SHP77 (cell line): Measurements from ENCODE around the gene XAGE2.
A peak's percentile ranks its signal among the peaks of the same experiment; 100 is the strongest.
"Not testable (repeated sequence)": the region's sequence is repeated elsewhere in the genome, so short reads cannot be mapped to it uniquely, and the experiment has no call there.

Source experiments
- DNase-seq, 2 experiments: peaks; one replicate each; lab custom pipeline; 2025; lab: John Stamatoyannopoulos, UW

Gene XAGE2

GRCh38 chrX:52368368-52369055, at the start of gene XAGE2:
TSS of gene XAGE2 (plus strand) at chrX:52369021. CDS start at chrX:52370015, 994 bp downstream.
- no peak for DNase-seq

- no peak for DNase-seq
These were observed 31.4 kb upstream of the XAGE2 start for GRCh38 chrX:52337410-52337809.

DNA sequence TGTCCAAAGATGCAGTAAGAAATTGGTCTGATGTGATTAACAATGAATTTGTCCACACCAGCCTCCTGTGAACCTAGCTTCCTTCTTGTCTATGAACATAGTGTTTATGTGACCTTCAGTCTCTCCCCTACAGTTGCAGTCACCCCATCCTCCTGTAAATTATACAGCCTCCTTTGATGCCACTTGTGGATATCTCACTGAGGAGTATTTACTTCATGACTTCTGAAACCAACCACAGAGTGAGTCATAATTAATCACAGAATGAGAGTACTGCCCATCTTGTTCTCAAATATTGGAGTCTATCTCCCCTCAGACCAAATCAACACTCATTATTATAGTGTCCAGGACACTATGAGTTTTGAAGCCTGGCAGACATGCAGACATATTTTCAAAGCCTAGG, 27.3 kb upstream of the XAGE2 start:
- no peak for DNase-seq

DNA sequence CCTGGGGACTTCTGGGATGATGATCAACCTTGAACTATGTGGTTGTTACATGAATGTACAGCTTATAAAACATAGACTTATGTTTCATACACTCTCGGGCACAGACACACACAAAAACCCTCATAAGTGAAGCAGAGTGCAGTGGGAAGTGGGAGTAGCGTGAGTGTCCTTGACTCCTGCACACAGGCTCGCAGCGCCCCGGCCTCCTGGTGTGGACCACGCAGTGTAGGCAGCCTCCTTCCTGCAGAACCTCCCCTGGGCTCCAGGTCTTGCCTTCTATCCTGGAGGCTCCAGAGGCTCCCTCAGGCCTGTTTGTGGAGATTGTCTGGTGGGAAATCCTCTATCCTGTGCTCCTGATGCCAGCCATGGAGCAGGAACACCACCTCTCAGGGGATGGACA, 25.7 kb upstream of the XAGE2 start:
- DNase-seq, result not testable (repeated sequence)

DNA sequence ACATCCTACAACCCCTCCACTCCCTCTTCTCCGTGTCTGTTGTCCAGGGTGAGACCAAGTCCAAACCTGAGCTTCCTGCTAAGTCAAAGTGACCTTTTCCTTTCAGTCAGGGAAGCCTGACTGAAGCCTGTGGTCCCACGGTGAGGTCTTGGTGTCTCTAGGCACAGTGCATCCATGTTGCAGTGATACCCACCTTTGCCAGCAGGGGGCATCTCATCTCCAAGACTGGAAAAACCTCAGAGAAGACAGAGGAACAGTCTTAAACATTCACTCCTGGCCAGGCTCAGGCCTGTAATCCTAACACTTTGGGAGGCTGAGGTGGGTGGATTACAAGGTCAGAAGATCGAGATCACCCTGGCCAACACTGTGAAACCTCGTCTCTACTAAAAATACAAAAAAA, 23.4 kb upstream of the XAGE2 start:
- peak; percentile 44 to 68 for DNase-seq

DNA sequence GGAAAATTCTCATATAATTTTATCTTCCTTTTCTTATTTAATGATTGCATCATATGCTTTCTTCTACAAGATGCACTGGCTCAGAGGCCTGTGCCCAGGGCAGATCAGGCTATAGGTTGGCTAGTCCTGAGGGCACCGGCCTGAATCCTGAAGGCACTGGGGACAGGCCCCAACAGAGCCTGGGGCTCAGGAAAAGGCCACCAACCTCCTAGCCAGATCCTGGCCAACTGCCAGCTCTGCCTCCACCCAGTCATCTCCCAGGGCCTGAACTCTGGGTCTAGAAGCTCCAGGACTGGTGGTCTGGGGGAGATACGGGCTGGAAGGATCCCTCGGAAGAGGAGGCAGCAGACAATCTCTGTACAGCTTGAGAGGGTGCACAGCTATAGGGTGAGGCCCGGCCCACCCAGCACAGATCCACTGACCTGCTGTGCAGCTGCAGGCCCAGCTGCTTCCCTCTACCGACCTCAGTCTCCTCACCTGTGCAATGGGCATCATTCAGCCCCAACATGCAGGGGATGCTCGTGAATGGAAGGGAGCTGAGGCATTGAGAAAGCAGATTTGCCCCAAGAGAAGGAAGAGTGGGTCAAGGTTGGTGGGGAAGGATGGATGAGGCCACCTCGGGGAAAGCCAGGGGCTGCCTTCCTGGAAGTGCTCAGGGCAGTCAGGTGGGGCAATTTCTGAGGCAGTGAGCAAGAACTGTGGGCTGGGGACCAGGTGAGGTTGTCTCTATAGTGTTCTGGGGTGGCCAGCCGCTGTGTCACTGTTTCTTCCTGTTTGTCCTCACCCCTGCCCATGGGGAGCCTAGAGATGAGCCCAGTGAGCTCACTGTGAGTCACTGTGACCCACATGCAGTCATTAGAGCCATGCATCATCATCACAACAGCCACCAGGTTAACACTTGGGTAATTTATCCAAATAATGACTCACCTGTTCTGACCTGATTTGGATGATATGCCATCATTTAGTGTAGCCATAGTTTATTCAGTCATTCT, 22.4 kb upstream of the XAGE2 start:
- DNase-seq, result no peak

GRCh38 chrX:52349681-52350080, 19.1 kb upstream of the XAGE2 start:
- DNase-seq, result no peak

GRCh38 chrX:52352551-52352950, 16.3 kb upstream of the XAGE2 start:
- DNase-seq, result no peak

DNA sequence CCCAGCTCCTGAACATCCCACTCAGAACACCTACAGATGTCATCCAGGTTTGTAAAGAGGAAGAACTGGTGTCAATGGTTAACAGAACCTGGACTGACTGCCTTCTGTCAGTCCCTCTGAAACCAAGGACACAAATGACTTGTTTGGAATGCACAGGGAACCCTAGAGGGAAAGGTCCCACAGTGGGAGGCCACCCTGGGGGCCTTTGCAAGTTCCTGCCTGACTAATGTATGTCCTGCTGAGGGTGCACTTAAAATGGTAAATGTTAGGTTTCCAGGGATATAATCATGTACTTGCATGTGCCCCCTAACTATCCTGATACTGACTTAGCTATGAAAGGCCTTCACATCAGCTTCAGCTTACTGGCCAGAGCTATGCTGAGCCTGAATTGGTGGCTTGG, 15.0 kb upstream of the XAGE2 start:
- no peak for DNase-seq

DNA sequence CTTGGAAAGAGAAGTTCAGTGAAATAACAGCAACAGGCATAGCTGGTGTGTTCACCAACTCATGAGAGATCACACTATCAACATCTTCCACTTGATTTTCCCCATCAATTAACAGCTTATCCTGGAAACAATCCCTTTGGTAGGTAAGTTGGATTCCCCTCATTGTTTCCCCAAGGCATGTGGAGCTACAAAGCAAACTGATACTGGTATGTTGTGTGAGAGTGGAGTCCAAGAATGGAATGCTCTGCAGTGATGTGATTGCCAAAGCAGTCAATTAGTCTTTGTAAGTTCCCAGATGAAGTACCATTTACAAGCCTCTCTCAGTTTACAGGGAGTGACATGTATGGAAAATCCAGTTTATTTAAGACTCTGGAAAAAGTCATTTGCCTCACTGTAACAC, 13.7 kb upstream of the XAGE2 start:
- DNase-seq, result no peak

DNA sequence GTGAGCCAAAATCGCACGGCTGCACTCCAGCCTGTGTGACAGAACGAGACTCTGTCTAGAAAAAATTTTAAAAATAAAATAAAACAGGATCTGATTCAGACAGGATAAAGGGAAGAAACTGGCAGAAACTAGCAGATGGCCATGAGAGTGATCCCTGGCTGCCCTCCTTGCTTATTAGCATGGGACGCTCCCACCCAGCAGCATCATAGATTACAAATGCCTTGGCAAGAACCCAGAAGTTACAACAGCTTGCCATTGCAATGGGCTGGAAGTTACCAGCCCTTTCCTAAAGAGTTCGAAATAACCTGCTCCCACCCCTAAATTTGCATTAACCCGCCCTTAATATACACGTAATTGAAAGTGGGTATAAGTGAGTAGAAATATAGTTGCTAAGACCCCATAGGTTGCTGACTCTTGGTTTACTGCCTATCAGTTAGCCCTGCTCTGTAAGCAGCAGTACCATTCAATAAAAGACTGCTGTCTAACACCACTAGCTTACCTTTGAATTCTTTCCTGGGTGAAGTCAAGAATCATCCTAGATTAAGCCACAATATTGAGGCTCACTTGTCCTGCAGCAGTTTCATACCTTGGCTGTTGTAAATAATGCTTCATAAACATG, 9.1 kb upstream of the XAGE2 start:
- peak in 1 of 2 experiments; percentile 13 for DNase-seq

- DNase-seq, result no peak
These were observed 6.9 kb upstream of the XAGE2 start for GRCh38 chrX:52361941-52362340.

- no peak for DNase-seq
These were observed 5.5 kb upstream of the XAGE2 start for GRCh38 chrX:52363247-52363883.

DNA sequence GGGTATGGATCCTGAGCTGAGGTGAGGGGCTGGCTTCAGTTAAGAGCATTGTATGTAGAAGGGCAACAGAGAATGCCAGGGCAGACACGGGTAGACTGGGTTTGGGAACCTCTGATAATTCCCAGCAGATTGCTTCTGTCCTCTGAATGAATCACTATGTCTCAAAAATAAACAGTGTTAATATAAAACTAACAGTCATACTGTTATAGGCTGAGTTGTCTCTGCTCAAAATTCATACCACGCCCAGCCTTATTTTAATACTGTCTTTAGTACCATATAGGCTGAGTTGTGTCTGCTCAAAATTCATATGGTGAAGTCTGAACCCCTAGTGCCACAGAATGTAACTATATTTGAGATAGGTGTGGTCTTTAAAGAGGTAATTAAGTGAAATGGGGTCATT, 10.0 kb downstream of the XAGE2 start:
- no peak for DNase-seq

GRCh38 chrX:52380993-52381392, 12.2 kb downstream of the XAGE2 start:
- DNase-seq, result no peak

DNA sequence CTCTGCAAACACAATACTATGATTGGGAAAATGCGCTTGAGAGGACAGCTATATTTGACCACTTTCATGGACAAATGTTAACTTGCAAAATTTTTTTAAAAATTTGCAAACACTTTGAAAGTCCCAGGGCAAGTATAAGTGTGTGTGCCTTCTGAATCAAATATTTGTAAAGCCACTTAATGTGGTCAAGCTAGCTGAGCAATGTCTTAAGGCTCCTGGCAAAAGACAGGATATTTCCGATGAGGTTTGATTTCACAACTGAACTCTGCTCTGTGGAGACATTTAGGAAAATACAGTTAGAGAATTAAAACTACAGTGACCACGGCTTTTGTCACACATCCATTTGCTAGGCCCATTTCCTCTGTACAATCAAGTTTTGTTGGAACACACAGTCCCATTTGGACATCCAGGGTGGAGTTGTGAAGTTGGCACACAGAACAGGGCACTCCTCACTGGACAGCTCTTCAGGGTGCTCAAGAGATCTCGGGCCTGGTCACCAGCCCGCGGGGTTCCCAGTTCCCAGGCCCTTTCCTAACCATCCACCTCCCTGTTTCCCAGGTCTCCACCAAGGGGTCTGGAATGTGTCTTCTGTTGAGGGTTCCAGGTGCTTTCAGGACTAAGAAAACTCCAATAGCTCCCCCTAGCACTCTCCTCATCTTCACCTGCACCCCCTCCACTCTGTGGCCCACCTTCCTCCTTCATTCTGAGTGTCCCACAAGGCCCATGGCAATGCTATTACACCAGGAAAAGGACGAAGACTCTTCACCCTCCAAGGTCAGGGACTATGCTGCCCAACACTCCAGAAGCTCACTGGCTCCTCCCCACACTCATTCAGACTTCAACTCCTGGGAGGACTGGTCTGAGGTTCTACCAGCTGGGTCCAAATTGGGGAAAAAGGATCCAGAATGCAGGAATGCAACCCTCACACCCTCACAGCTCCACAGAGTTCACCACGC, 41.9 kb downstream of the XAGE2 start:
- DNase-seq, result no peak

GRCh38 chrX:52415304-52415703, 46.5 kb downstream of the XAGE2 start:
- DNase-seq, result no peak

DNA sequence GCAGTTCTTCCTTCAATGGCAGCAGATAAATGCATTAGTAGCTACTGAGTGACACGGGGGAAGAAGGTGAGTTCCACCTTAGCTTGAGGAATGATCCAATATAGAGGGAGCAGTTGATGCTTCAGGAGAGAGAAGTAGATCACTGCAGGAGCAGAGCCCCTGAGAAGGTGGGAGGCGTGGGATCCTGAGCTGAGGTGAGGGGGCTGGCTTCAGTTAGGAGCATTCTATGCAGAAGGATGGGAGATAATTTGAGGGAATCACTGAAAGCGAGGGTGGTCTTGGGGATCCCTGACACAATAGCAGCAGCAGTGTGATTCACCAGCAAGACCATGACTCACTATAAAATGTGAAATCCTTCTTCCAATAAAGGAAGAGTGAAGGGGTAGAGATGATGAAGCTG, 48.0 kb downstream of the XAGE2 start:
- DNase-seq, result no peak

DNA sequence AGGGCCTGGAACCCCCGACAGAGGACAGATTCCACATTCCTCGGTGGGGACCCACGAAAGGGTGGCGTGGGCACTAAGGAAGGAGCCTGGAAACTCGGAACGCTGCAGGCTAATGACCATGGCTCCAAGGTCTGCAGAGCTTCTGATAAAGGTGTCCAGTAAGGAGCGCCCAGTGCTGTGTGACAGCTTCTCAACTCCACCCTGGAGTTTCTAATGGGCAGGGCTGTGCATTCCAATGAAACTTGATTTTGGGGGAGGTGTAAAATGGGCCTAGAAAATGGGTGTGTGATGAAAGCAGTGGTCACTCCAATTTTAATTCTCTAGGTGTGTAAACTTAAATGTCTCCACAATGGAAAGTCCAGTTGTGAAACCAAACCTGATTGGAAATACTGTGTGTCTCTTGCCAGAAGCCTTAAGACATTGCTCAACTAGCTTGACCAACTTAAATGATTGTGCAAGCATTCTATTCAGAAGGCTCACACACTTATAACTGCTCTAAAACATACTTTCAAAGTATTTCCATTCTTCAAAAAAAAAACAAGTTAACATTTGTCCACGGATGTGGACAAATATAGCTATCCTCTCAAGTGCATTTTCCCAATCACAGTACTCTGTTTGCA, 52.1 kb downstream of the XAGE2 start:
- DNase-seq, result no peak

DNA sequence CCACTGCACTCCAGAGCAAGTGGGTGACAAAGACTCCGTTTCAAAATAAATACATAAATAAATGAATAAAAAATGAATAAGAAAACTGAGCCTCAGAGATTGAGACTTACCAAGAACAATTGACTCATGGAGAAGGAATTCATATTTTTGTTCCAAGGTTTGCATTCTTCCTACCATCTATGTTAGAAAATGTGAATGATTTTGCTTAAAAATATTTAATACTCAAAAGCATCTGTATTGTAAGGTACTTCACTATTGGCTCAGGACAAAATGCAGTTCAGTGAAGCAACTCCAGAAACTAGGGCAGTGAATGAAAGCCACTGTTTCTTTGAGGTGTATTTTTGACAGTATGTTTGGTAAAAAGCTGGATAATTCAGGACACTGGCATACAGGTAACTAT, 54.1 kb downstream of the XAGE2 start:
- no peak for DNase-seq

- no peak for DNase-seq
These were observed 55.8 kb downstream of the XAGE2 start for GRCh38 chrX:52424656-52425055.
